HG03196 (cell line): ENCODE data around the gene MPEG1.

Experiments
- ATAC-seq: cut with Tn5 transposase; IDR thresholded peaks from one replicate; pipeline ENCODE4 v1.9.1; 2021; ENCODE audit not compliant: unreplicated experiment

The MPEG1 gene

DNA sequence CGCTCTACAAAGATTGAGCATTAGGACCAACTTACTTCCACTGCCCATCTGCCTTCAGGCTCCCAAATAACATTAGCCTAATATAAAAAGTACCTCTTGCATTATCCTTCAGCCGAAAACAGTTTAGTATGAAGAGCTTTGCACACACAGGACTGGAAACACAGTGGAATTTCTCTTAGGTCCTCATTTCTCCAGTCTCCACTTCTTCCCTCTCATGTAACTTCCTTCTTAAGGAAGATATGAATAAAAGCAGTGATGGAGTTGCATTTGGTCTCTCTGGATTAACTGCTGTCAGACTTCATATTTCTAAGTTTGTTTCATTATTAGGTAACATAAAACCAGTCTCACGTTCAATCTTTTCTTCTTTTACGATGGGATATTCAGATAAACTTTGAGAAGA, 5.6 kb upstream of the MPEG1 start:
- no peak for ATAC-seq

DNA sequence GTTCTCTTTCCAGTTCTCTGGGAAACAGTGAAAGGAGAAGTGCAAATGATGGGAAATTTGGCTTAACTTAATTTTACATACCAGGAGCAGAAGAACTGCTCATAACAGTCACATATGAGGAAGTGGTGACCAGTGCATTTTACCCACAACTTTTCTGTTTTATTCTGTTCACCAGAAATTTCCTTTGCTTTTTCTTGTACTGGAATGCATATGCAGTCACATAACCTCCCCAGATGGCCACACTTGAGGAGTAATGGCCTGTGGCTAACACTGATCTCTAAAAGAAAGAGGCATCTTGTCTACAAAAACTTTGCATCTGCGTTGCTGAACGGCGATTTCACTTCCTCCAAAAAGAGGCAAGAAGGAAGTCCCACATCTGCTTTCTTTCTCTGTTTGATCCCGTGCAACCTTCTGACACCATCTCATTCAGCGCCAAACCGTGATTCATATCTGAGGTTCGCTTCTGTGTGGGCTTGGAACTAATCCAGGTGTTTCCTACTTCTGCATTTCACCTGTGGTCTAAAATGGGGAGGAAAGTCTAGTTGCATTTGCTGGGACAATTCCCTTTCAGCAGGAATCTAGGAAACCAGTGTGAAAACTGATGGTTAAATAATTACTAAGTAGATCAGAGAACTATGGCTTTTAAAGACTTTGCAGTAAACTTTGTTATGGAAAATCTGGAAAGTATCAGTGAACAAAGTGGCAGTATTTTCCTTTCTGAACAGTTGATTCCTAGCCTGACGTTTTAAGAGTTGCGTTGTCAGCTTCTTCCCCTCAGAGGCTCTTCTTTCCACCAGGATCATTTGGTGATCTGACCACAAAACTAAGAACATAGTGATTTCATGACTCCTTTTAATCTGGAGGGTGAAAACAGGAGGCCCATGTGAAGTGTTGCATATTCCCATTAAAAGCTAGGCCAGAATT, 4.2 kb upstream of the MPEG1 start:
- peak; percentile 89 for ATAC-seq

DNA sequence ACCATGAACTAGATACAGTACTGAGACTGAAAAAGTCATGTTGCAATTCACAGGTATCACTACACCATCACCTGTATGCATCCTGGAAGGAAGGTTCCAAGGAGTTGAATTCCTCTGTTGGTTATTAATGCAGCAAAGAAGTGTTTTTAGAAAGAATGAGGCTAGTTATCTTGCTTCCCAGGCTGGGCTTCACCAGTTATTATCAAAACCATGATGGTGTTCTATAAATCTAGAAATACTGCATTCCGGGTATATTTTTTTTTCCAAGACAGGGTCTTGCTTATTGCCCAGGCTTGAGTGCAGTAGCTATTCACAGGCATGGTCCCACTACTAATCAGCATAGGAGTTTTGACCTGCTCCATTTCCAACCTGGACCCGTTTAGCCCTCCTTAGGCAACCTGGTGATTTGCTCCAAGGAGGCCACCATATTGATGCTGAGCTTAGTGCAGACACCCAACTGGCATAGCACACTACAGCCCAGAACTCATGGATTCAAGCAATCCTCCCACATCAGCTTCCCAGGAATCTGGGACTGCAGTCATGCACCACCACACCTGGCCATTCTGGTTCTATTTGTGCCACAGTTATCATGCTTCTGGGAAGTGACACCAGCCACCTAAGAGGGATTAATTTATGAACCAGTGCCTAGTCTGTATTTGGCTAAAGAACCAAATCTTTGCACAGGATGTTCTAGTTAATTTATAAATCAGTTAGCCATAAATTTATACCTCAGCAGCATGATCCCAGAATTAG, 1.6 kb upstream of the MPEG1 start:
- no peak for ATAC-seq

DNA sequence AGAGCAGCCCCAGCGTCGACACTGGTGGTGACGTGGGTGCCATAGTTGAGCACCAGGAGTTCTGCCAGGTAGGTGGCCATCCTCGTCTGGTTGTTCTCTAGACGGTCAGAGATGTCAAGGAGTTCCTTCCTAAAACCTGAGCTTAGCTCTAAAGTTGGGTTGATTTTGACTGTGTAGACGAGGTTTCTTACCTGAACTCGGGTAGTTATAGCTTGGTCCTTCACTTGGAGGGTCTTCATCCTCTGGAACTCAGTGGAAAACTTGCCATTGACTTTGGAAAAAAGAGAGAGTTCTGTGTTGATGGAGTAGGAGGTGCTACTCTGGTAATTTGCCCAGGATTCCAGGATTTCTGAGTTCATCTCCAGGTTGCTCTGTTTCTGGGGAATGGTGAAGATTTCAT, 505 bp downstream of the MPEG1 start:
- ATAC-seq, result no peak

DNA sequence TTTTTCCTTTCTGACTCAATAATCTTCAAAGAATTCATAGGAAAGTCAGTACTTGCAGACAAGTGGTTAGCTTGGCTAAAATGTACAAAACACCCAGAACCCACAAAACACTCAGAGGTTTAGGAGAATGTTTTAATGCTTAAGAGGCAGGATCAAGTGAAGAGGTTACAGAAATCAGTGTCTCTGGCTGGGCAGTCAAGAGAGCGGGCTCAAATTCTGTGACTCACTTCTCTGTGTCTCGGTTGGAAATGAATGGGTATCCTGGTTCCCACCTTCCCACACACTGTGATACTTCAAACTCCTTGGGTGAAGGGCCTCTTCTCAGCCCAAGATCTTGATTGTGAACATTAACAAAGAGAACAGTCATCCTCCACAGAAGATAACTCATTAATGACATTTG, 3.8 kb downstream of the MPEG1 start:
- ATAC-seq, result no peak

DNA sequence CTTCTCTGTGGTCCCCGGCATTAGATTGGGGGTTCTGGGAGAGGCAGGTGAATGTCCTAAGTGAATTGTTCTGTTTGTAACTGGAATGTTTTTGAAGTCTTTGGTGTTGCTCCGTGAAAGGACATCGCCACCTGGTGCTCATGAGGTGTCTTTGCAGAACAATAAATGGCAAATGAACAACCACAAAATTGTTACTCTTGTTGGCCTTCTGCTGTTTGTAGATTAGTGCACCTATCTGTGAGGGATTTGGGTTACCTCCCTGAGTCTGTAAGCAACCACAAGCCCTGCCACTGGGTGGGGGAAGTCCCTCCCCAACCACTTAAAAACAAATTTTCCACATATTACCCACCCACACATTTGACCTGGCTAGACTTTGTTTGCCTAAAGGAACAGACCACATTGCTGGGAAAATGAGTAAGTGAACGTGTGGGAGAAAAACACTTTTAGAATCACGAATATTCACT, 4.7 kb downstream of the MPEG1 start:
- ATAC-seq, result peak; percentile 58

DNA sequence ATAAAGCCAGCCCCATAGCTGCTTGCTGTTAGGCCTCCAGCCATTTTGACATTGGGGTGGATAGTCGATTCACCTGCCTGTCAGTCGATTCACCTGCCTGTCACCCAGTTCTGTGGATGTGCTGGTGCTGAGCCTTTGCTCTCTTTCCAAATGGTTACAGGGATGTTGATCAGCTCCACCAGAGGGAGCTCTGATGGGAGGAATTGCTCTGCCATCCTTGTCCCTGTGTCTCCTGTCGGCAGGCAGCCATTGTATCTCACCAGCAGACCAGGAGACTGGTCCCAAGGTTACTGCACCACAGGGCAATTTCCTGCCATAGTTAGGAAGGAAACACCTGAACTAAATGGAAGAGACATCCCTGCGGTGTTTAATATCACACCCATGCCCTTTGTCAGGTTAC, 6.1 kb downstream of the MPEG1 start:
- ATAC-seq, result no peak

DNA sequence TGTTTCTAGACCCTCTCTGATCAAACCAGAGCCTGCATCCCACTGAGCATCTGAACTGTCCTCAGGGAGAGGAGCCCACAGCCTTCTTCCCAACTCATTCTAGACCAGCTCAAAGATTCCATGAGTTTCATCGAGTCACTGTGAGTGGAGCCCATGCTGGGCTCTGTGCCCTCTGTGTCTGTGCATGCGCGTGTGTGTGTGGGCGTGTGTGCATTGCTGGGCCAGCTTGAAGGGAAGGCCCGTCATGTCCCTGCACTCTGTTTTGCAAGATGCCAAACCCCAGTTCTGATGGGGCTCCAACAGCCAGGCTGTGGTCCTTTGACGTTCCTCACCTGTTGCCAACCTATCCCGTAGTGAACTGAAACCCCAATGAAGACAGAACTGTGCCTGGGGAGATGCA, 7.1 kb downstream of the MPEG1 start:
- no peak for ATAC-seq

DNA sequence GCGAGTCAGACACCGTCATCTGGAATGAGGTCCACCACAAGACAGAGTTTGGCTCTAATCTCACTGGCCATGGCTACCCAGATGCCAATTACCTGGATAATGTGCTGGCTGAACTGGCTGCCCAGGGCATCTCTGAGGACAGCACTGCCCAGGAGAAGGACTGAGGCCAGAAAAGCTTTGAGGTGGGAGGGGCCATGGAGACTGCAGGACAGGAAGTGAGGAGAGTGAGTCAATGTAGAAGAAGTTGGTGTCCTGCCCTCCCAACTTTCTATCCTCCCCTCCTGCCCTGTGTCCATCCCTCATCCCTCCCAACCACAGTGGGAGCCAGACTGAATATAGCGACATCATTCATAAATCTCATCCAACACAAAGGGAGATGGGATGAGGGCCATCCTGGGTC, 8.0 kb downstream of the MPEG1 start:
- ATAC-seq, result no peak

DNA sequence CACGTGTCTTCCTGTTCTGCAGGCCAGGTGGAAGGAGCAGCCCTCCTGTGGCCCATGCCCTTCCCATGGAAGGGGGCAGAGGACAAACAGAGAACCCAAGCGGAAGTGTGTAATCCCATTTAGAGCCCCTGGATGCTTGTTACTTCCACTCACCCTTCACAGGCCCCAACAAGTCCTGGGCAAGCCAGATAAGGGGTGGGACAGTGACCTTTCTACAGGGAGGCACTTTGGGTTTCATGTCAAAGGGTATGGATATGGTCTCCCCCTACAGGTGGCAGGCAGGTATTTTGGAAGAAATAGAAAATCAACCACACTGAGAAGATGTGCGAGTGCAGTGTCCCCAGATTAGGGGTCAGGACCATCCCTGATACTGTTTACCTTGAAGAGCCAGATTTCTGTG, 11.4 kb downstream of the MPEG1 start:
- ATAC-seq, result no peak

DNA sequence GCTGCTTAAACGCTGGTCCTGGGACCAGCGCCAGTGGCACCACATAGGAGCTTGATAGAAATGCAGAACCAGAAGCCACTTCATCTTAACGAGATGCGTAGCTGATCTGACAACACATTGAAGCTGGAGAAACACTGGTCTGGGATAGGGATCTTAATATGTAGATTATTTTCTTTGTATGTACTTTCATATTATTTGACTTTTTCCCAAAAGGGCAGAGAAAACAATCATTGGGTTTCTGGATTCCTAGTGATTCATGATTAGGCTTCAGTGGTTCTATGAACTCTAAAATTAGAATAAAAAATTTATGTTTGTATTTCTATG, 12.3 kb downstream of the MPEG1 start:
- ATAC-seq, result no peak

DNA sequence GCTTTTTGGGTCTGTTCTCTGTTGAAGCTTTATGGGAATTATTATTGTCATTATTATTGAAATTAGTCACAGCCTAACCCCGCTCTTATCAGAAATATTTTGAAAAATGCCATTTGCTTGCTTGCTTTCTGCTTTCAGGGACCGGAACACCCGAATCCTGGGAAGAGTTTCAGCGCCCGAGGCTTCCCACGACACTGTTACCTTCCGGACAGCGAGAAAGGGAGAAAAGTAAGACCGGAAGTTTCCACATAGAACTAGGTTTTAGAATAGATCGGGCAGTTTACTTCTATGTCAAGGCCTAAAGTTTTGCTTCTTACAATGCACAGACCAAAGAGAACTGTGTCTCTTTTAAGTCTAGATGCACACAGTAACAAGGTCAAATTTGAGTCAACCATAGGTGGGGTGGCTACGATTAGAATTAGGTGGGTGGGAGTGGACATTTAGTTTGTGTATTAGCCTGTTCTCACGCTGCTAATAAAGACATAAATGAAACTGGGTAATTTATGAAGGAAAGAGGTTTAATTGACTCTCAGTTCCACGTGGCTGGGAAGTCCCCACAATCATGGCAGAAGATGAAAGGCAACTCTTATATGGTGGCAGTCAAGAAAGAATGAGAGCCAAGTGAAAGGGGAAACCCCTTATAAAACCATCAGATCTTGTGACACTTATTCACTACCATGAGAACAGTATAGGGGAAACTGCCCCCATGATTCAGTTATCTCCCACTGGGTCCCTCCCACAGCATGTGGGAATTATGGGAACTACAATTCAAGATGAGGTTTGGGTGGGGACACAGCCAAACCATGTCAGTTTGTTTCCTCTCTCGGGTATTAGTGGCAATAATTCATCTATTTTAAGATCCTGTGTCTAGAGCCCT, 12.9 kb downstream of the MPEG1 start:
- no peak for ATAC-seq

DNA sequence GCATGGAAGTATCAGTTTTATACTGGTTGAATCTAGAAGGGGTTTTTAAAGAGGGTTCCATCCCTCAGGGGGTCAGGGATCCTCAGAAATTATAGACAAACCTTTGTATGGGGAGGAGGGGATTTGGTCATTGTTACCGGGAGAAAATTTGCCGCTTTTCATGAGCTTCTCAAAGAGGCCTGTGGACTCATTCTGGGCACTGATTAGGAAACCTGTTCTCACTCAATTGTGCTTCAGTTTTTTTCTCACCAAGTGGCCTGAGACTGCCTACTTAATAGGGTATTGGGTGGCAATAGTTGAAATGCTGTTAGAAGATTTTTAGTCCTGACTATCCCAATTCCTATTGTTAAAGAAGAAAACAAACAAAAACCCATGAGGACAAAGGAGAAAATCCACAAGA, 14.0 kb downstream of the MPEG1 start:
- ATAC-seq, result no peak

DNA sequence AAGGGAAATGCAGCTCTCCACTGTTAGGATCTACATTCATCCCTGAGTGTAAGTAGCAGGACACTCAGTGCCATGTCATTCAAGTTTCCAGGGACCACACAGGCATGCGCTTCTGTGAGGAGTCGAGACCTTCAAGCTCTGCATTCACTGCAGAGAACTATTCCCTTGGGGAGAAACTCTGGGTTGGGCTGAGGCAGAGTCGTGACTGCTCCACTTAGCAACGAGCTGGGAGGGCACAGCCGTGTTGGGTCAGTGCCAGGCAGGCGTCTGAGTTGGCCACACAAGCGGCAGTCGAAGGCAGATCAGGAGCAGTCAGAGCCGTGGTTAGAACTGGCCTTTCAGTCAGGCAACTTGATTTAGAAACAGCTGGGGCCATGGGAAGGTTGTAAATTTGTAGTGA, 14.7 kb downstream of the MPEG1 start:
- no peak for ATAC-seq

DNA sequence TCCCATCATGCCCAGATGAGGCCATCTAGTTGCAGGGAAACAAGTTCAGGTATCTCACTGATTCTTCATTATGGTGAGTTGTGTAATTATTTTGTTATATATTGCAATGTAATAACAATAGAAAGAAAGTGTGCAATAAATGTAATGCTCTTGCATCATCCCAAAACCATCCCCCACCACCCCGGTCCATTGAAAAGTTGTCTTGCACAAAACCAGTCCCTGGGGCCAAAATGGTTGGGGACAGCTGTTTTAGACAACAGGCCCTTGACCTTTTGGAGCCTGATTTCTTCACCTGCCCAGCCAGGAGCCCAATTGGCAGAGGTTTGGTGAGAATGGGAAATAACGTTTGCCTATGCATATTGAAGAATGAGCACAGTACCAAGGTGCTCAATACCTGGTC, 15.9 kb downstream of the MPEG1 start:
- no peak for ATAC-seq

DNA sequence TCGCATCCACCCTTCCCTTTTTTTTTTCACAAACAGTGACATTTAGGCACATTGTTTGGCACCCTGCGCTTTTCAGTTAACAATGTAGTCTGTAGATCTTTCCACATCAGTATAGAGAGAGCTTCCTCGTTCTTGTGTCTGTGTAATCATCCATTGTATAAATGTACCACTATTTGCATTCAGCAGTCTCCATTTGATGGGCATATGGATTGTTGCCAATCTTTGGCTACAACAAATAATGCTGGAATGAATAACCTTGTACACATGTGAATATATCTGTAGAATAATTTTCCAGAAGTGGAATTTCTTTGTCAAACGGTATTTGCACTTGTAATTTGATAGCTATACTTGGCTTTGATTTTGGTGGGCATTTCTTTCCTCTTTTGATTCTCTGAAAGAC, 17.1 kb downstream of the MPEG1 start:
- no peak for ATAC-seq

DNA sequence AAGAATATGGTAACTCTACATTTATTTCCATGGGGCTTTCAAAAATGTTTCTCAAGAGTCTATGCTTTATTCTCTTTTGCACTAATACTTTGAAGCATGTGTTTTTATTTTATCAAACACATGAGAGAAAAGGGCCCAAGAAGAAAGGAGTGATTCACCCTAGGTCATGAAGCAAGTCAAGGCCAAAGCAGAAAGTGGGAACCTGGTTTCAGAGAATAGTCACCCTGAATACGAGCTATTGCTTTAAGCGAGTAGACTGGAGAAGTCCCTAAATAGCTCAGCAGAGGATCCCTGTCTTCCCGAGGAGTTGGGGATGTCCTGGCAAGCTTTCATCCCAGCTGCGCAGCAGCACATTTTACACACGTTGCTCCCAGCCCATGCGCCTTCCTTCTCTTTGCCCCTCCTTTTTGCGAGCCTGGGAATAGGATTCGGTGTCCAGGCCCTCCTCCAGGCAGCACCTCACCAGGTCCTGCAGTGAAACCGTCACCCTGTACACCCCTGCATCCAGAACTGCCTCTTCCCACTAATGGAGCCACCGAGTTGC, 19.1 kb downstream of the MPEG1 start:
- no peak for ATAC-seq

DNA sequence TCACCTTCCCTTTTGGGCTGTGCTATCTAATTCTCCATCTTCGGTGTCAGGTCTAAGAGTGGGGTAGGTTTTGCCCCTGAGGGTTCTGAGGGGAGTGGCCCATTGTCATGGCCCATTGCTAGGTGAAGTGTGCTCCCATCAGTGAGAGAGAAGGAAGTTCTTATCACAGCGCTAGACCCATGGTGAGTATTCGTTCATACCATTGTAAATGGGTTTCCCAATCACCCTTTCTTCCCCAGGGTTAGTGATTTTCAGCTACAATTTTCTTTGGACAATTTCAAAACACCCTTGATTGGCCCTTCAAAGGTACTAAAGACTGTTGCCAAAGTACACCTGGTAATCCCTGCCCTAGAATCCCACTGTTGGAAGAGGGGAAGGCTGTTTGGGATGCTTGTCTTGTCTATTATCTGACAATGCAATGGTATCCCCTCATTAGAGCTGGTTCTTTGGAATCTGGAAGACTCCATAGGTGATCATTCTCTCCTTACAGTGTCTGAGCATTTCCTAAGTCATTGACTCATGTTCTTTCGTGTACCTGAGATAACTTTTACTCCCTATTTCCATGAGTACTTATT, 20.2 kb downstream of the MPEG1 start:
- ATAC-seq, result no peak

DNA sequence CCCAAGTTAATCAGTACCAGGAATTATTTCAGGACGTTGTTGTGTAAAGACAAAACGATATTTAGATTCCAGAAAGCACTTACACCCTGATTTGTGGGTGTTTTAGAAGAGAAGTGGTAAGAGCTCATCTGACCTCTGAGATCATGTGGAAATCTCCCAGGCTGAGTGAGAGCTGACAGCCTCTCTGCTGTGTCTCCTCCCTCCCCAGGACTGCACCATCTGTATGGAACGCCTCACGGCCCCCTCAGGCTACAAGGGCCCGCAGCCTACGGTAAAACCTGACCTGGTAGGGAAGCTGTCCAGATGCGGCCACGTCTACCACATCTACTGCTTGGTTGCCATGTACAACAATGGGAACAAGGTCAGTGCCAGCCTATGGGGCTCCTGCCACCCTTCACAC, 20.8 kb downstream of the MPEG1 start:
- ATAC-seq, result no peak

DNA sequence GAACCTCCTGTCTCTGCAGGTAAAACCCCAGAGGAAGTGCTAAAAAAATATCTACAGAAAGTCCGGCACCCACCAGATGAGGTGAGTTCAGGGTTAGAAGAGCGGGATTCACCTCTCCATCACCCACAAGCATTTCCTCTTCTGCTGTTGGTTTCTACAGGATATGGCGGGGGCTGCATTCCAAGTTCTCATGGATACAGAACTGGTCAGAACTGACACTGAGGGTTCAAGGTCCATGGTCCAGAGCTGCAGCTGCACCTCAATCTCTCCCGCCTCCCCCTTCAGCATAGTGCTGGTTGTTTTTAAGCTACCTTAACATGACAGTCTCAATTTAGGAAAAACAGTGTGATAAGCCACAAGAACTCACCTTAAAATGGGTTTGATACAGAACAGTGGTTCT, 21.6 kb downstream of the MPEG1 start:
- ATAC-seq, result no peak

DNA sequence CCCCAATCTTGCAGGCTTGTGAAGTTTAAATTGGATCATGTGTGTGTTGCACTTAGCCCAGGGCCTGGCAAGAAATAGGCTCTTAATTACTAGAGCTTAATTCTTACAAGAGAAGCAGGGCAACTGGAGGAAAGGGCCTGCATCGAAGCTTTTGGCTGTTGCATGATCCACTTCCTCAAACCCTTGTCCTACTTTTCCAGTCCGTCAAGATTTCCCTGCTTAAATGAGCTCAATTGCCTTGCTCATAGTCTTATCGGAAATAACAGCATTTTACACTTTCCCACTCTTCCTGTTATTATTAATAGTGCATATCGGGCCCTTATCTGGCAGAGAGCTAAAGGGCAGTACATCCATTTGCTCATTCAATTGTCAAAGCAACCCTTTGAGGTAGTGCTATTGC, 22.7 kb downstream of the MPEG1 start:
- ATAC-seq, result no peak
